H9 (cell line): Measurements from ENCODE around the gene CSRNP3. TPM values are rescaled to one million over a fixed set of nuclear protein-coding genes. Genes with fewer than 3 reads are reported as not detected.

Experiments
- DNase-seq: peaks from one replicate; pipeline ENCODE4 v3.0.0-alpha.2; 2017
- H2AFZ ChIP-seq: one replicate; pipeline ENCODE4 v1.6.1; 2013; ENCODE audit warnings: mild to moderate bottlenecking, low read length, control low read depth, moderate library complexity
- H2AK5ac ChIP-seq: 2 replicates; pipeline ENCODE4 v1.6.1; 2013; ENCODE audit warnings: low read length, control low read depth, mixed read lengths; ENCODE audit not compliant: insufficient read length
- H2BK120ac ChIP-seq: one replicate; pipeline ENCODE4 v1.6.1; 2013; ENCODE audit warnings: low read depth, mild to moderate bottlenecking, low read length, control low read depth, inconsistent platforms; ENCODE audit not compliant: poor library complexity, severe bottlenecking
- H2BK12ac ChIP-seq: 2 replicates; pipeline ENCODE4 v1.6.1; 2013; ENCODE audit warnings: low read length, control low read depth, mixed read lengths, low read depth; ENCODE audit not compliant: insufficient read length
- H2BK15ac ChIP-seq: 2 replicates; pipeline ENCODE4 v1.6.1; 2013; ENCODE audit warnings: low read depth, low read length, control low read depth
- H2BK20ac ChIP-seq: one replicate; pipeline ENCODE4 v1.6.1; 2013; ENCODE audit warnings: low read depth, mild to moderate bottlenecking, low read length, control low read depth, inconsistent platforms; ENCODE audit not compliant: poor library complexity, severe bottlenecking
- H2BK5ac ChIP-seq: 2 replicates; pipeline ENCODE4 v1.6.1; 2013; ENCODE audit warnings: low read length, control low read depth, mixed read lengths; ENCODE audit not compliant: insufficient read length
- H3K14ac ChIP-seq: 2 replicates; pipeline ENCODE4 v1.6.1; 2013; ENCODE audit warnings: low read length, control low read depth; ENCODE audit not compliant: insufficient read depth
- H3K18ac ChIP-seq: 2 replicates; pipeline ENCODE4 v1.6.1; 2013; ENCODE audit warnings: low read depth, mild to moderate bottlenecking, mixed read lengths, low read length, control low read depth; ENCODE audit not compliant: insufficient read length
- H3K23ac ChIP-seq: 2 replicates; pipeline ENCODE4 v1.6.1; 2013; ENCODE audit warnings: low read length, control low read depth, mixed read lengths, low read depth; ENCODE audit not compliant: insufficient read length
- H3K23me2 ChIP-seq: 2 replicates; pipeline ENCODE4 v1.6.1; 2013; ENCODE audit warnings: low read depth, mild to moderate bottlenecking, mixed read lengths, low read length, control low read depth; ENCODE audit not compliant: insufficient read length, poor library complexity, severe bottlenecking
- H3K27ac ChIP-seq: 2 replicates; pipeline ENCODE4 v1.5.1; 2013; ENCODE audit warnings: low read length, control low read depth, mixed read lengths, low read depth; ENCODE audit not compliant: insufficient read length
- H3K27me3 ChIP-seq: 2 replicates; pipeline ENCODE4 v1.6.1; 2013; ENCODE audit warnings: low read length, control low read depth, inconsistent platforms; ENCODE audit not compliant: insufficient read depth
- H3K4ac ChIP-seq: 2 replicates; pipeline ENCODE4 v1.6.1; 2013; ENCODE audit warnings: low read depth, mild to moderate bottlenecking, control low read depth, inconsistent platforms, low read length, moderate library complexity
- H3K4me1 ChIP-seq: 2 replicates; pipeline ENCODE4 v1.6.1; 2013; ENCODE audit warnings: low read length, control low read depth, inconsistent platforms; ENCODE audit not compliant: insufficient read depth
- H3K4me2 ChIP-seq: 2 replicates; pipeline ENCODE4 v1.6.1; 2013; ENCODE audit warnings: low read length, control low read depth, mixed read lengths; ENCODE audit not compliant: insufficient read length, insufficient read depth
- H3K56ac ChIP-seq: 2 replicates; pipeline ENCODE4 v1.6.1; 2013; ENCODE audit warnings: low read depth, mild to moderate bottlenecking, mixed read lengths, low read length, control low read depth; ENCODE audit not compliant: insufficient read length
- H3K79me1 ChIP-seq: 2 replicates; pipeline ENCODE4 v1.6.1; 2013; ENCODE audit warnings: low read depth, mild to moderate bottlenecking, moderate library complexity, low read length, control low read depth, inconsistent platforms; ENCODE audit not compliant: insufficient read depth, poor library complexity, severe bottlenecking
- H3K79me2 ChIP-seq: 2 replicates; pipeline ENCODE4 v1.6.1; 2013; ENCODE audit warnings: low read length, control low read depth, inconsistent platforms; ENCODE audit not compliant: insufficient read depth
- H3K9ac ChIP-seq: 2 replicates; pipeline ENCODE4 v1.6.1; 2013; ENCODE audit warnings: low read length, control low read depth, mixed read lengths; ENCODE audit not compliant: insufficient read length; ENCODE audit errors: extremely low read depth
- H3K9me3 ChIP-seq: one replicate; pipeline ENCODE4 v1.6.1; 2013; ENCODE audit warnings: low read depth, low read length, inconsistent platforms; ENCODE audit not compliant: control insufficient read depth
- H3T11ph ChIP-seq: one replicate; pipeline ENCODE4 v1.6.1; 2013; ENCODE audit warnings: mild to moderate bottlenecking, low read length, control low read depth, inconsistent platforms
- H4K20me1 ChIP-seq: one replicate; pipeline ENCODE4 v1.6.1; 2013; ENCODE audit not compliant: control insufficient read depth, insufficient read length, insufficient read depth
- H4K5ac ChIP-seq: 2 replicates; pipeline ENCODE4 v1.6.1; 2013; ENCODE audit warnings: low read depth, mild to moderate bottlenecking, mixed read lengths, low read length, control low read depth; ENCODE audit not compliant: insufficient read length
- H4K8ac ChIP-seq: replicated peaks from 2 replicates; pipeline ENCODE4 v1.6.1; 2013; ENCODE audit warnings: low read length, control low read depth, mixed read lengths, low read depth; ENCODE audit not compliant: insufficient read length
- H4K91ac ChIP-seq: 2 replicates; pipeline ENCODE4 v1.6.1; 2013; ENCODE audit warnings: low read depth, mild to moderate bottlenecking, moderate library complexity, mixed read lengths, low read length, control low read depth; ENCODE audit not compliant: insufficient read length
- H3K27ac Mint-ChIP-seq, 3 experiments: 2 replicates in 2 of 3; 3 replicates in 1 of 3; pipeline ENCODE4 v1.8.0; 2020 to 2021; ENCODE audit warnings: mixed read lengths in 3 of 3, mild to moderate bottlenecking in 1 of 3, moderate library complexity in 1 of 3
- H3K27me3 Mint-ChIP-seq: 2 replicates; pipeline ENCODE4 v1.8.0; 2021; ENCODE audit warnings: low read depth, mild to moderate bottlenecking, moderate library complexity, mixed read lengths
- H3K36me3 Mint-ChIP-seq, 3 experiments: 2 replicates in 2 of 3; 3 replicates in 1 of 3; pipeline ENCODE4 v1.8.0; 2020 to 2021; ENCODE audit warnings: low read depth in 3 of 3, mixed read lengths in 3 of 3; ENCODE audit not compliant: insufficient read depth in 1 of 3
- H3K4me1 Mint-ChIP-seq, 2 experiments: 2 replicates each; pipeline ENCODE4 v1.8.0; 2020; ENCODE audit warnings: mixed read lengths in 2 of 2
- H3K4me3 Mint-ChIP-seq, 2 experiments: 2 replicates in 1 of 2; 3 replicates in 1 of 2; pipeline ENCODE4 v1.8.0; 2020 to 2021; ENCODE audit warnings: mild to moderate bottlenecking in 2 of 2, mixed read lengths in 2 of 2, moderate library complexity in 1 of 2
- H3K9me3 Mint-ChIP-seq, 2 experiments: 2 replicates in 1 of 2; 3 replicates in 1 of 2; pipeline ENCODE4 v1.8.0; 2020; ENCODE audit warnings: mild to moderate bottlenecking in 2 of 2, mixed read lengths in 2 of 2, moderate library complexity in 1 of 2
- CTCF ChIP-seq: fragments of 200-600 bp; sonication (generic); conservative IDR thresholded peaks from 3 replicates; pipeline ENCODE4 v1.8.0; 2021; ENCODE audit warnings: antibody characterized with exemption, mild to moderate bottlenecking
- WGBS: extraction: QIAGEN DNeasy Blood & Tissue Kit; methylation state at CpG from one replicate; pipeline ENCODE4 v1.1.7; 2013; ENCODE audit warnings: missing lambda C conversion rate, low lambda C conversion rate, mixed read lengths; ENCODE audit not compliant: insufficient read length; ENCODE audit errors: extremely low coverage; 5-methylcytosine and 5-hydroxymethylcytosine counted together
- total RNA-seq: library from RNA; stranded (reverse); gene quantifications from 2 replicates; pipeline ENCODE4 v1.2.1, GENCODE V29; 2021

The CSRNP3 gene
- total RNA-seq, 1 experiment from 2014 or later, result 3.6 TPM

DNA sequence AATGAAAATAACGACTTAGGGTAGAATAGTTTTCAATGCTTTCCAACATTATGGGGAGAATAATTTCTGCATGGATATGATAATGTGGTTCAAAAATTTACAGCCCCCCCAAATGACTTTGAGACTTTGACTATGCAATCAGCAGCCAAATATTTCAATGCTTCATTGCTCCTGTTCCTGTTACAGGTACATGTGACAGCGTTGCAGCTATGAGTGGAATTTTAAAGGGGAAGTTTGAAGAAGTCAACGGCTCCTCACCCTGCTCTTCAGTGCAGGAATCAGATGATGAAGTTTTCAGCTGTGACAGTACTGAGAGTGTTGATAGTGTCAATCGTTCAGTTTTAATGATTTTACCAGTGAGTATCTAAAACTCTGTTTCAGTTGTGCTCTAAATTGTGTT is 25.1 kb downstream of the CSRNP3 start:
- no peak overlapping the region for H3K14ac ChIP-seq
- no peak for TF ChIP-seq CTCF
- Mint-ChIP-seq H3K4me3 (no peak overlapping the region), H3K9me3 (peaks cover 3% of the 10 kb centered on the region in 2 experiments; a peak in 3 of 5 replicates), H3K36me3 (peaks cover 0 to 4% (median 0%) of the 10 kb centered on the region in 3 experiments; a peak in 2 of 7 replicates), H3K27ac (no peak overlapping the region), H3K27me3 (no peaks in the 10 kb centered on the region), H3K4me1 (peaks cover 5 to 6% of the 10 kb centered on the region in 2 experiments; a peak in 3 of 4 replicates)
- no peaks in the 10 kb centered on the region for H3K23me2 ChIP-seq
- H3K4me1 ChIP-seq, result no peaks in the 10 kb centered on the region
- H4K20me1 ChIP-seq, result no peaks in the 10 kb centered on the region
- no peak for DNase-seq
- H3K9me3 ChIP-seq, result no peaks in the 10 kb centered on the region
- WGBS, result no CpG with 5 or more reads among the region's 4 CpGs
- no peak overlapping the region for H2BK20ac ChIP-seq
- H2BK12ac ChIP-seq, result no peak overlapping the region
- H2AFZ ChIP-seq, result no peak overlapping the region
- no peaks in the 10 kb centered on the region for H3K79me1 ChIP-seq
- no peaks in the 10 kb centered on the region for H3K79me2 ChIP-seq
- no peak overlapping the region for H3K4me2 ChIP-seq
- no peak overlapping the region for H3T11ph ChIP-seq
- no peak overlapping the region for H4K5ac ChIP-seq
- no peak overlapping the region for H3K9ac ChIP-seq
- no peak overlapping the region for H2AK5ac ChIP-seq
- H3K27me3 ChIP-seq, result no peaks in the 10 kb centered on the region
- H4K91ac ChIP-seq, result no peak overlapping the region
- H3K23ac ChIP-seq, result no peak overlapping the region
- H2BK120ac ChIP-seq, result no peak overlapping the region
- H3K27ac ChIP-seq, result no peak overlapping the region
- H2BK15ac ChIP-seq, result no peak overlapping the region
- H4K8ac ChIP-seq, result no peak overlapping the region
- no peak overlapping the region for H2BK5ac ChIP-seq
- no peak overlapping the region for H3K56ac ChIP-seq
- H3K4ac ChIP-seq, result no peak overlapping the region
- no peak overlapping the region for H3K18ac ChIP-seq
